ENCODE measurements around the gene GHDC. TPM values are rescaled to one million over a fixed set of nuclear protein-coding genes. Genes with fewer than 3 reads are reported as not detected.

The GHDC gene
- total and polyA plus RNA-seq, 2 of the 13 experiments (the other 11 are each of a cell fraction or from before 2014, with no cell fraction given): 15.4 to 22.5 TPM

DNA sequence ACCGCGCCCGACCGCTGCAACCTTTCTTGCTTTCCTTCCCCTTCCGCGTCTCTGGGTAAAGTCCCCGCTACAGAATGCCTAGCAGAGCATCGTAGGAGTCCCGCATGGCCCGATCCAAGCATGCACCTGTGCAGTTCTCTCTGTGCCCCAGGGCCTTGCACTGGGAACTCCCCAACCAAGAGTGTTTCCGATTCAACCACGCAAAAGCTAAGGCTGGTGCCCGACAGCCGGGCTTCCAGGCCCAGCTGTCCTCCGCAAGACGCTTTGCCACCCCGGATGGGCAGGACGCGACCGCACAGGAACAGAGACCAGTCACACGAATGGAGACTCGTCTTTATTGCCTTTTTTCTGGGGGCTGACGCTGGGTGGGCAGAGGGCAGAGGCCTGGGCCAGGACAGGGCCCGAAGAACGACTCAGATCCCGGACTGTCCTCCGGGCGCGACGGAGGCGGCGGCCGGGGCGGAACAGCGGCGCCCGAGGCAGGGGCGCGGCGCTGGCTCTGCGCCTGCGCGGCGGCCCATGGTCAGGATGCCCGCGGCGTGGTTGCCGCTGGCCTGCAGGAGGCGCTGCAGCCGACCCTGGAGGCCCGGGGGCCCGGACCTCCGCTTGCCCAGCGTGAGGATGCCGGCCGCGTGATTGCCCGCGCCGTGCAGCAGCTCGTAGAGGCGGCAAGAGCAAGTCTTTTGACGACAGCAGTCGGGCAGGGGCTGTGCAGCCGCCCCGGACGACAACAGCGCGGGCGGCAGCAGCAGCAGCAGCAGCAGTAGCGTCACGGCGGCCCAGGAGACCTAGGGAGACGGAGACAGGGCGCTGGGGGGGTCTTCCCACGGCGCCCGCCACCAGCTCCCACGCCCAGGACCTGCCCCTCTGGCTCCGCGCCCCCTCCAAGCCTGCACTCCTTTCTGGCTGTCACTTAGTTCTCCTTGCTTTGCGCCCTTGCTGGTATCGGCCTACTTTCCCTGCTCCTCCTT, 10.3 kb downstream of the GHDC start (continued):
- TF ChIP-seq, protein P1, sequence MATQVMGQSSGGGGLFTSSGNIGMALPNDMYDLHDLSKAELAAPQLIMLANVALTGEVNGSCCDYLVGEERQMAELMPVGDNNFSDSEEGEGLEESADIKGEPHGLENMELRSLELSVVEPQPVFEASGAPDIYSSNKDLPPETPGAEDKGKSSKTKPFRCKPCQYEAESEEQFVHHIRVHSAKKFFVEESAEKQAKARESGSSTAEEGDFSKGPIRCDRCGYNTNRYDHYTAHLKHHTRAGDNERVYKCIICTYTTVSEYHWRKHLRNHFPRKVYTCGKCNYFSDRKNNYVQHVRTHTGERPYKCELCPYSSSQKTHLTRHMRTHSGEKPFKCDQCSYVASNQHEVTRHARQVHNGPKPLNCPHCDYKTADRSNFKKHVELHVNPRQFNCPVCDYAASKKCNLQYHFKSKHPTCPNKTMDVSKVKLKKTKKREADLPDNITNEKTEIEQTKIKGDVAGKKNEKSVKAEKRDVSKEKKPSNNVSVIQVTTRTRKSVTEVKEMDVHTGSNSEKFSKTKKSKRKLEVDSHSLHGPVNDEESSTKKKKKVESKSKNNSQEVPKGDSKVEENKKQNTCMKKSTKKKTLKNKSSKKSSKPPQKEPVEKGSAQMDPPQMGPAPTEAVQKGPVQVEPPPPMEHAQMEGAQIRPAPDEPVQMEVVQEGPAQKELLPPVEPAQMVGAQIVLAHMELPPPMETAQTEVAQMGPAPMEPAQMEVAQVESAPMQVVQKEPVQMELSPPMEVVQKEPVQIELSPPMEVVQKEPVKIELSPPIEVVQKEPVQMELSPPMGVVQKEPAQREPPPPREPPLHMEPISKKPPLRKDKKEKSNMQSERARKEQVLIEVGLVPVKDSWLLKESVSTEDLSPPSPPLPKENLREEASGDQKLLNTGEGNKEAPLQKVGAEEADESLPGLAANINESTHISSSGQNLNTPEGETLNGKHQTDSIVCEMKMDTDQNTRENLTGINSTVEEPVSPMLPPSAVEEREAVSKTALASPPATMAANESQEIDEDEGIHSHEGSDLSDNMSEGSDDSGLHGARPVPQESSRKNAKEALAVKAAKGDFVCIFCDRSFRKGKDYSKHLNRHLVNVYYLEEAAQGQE (IDR thresholded peaks at IDR 0.05; ENCODE audit: borderline replicate concordance in 1 of 2, low read depth in 1 of 2, low read length in 2 of 2): peak in 1 of 2 experiments; percentile 50; a peak in 1 of 4 replicates
- TF ChIP-seq HIVEP1 (CRISPR knock-in tag; IDR thresholded peaks at IDR 0.05): peak; percentile 37
- TF ChIP-seq JARID2 (CRISPR knock-in tag; IDR thresholded peaks at IDR 0.05; ENCODE audit: insufficient replicate concordance): peak; percentile 25
- TF ChIP-seq MTF1 (CRISPR knock-in tag; IDR thresholded peaks at IDR 0.05): peak; percentile 73; the same call in 1 of the 2 replicates
- peak; percentile 42; the same call in 1 of the 2 replicates for TF ChIP-seq ZNF614 (CRISPR knock-in tag; IDR thresholded peaks at IDR 0.05; ENCODE audit: borderline replicate concordance)
- no peak for TF ChIP-seq HDAC6 (IDR thresholded peaks at IDR 0.05; ENCODE audit: low read depth, low read length)
- peak; percentile 15 for TF ChIP-seq BORCS8-MEF2B (CRISPR knock-in tag; IDR thresholded peaks at IDR 0.05)
- peak; percentile 42 for TF ChIP-seq ZNF230 (CRISPR knock-in tag; IDR thresholded peaks at IDR 0.05)
- TF ChIP-seq ZNF260 (CRISPR knock-in tag; IDR thresholded peaks at IDR 0.05; ENCODE audit: borderline replicate concordance, low read depth): no peak
- TF ChIP-seq SRSF1 (optimal IDR thresholded peaks at IDR 0.05; ENCODE audit: low read depth, low read length): peak; percentile 13
- 0 out of 2 replicates have a peak, but pooled peaks have one; percentile 36 for TF ChIP-seq ZFP36L2 (CRISPR knock-in tag; IDR thresholded peaks at IDR 0.05)
- peak; percentile 64; the same call in 1 of the 2 replicates for TF ChIP-seq ZNF550 (CRISPR knock-in tag; IDR thresholded peaks at IDR 0.05; ENCODE audit: borderline replicate concordance)
- TF ChIP-seq ZNF556 (CRISPR knock-in tag; IDR thresholded peaks at IDR 0.05; ENCODE audit: borderline replicate concordance): peak; percentile 76
- peak; percentile 92; the same call in 1 of the 2 replicates for TF ChIP-seq NFKB2 (CRISPR knock-in tag; IDR thresholded peaks at IDR 0.05; ENCODE audit: borderline replicate concordance)
- TF ChIP-seq PCBP2 (optimal IDR thresholded peaks at IDR 0.05; ENCODE audit: low read depth, low read length, poor library complexity, severe bottlenecking): no peak
- TF ChIP-seq FIP1L1 (IDR thresholded peaks at IDR 0.05; ENCODE audit: borderline replicate concordance, insufficient read depth, low read depth, low read length): 0 out of 2 replicates have a peak, but pooled peaks have one; percentile 39
- peak; percentile 94 for TF ChIP-seq ZNF138 (CRISPR knock-in tag; IDR thresholded peaks at IDR 0.05; ENCODE audit: low read depth)
